Measurements from ENCODE around the gene TMBIM6.
"Not testable (repeated sequence)": the region's sequence is repeated elsewhere in the genome, so short reads cannot be mapped to it uniquely, and the experiment has no call there.

TMBIM6 gene

GRCh38 chr12:49777800-49778748 is 36.7 kb downstream of the TMBIM6 start:
- DNase-seq = peak; percentile 36

DNA sequence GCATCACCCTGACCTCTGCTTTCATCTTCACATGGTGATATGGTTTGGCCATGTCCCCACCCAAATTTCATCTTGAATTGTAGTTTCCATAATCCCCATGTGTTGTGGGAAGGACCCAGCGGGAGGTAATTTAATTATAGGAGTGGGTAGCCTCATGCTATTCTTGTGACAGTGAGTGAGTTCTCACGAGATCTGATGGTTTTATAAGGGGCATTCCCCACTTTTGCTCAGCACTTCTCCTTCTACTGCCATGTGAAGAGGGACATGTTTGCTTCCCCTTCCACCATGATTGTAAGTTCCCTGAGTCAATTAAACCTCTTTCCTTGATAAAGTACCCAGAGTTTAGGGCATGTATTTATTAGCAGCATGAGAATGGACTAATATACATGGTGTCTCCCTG is 38.2 kb downstream of the TMBIM6 start:
- DNase-seq = no peak

DNA sequence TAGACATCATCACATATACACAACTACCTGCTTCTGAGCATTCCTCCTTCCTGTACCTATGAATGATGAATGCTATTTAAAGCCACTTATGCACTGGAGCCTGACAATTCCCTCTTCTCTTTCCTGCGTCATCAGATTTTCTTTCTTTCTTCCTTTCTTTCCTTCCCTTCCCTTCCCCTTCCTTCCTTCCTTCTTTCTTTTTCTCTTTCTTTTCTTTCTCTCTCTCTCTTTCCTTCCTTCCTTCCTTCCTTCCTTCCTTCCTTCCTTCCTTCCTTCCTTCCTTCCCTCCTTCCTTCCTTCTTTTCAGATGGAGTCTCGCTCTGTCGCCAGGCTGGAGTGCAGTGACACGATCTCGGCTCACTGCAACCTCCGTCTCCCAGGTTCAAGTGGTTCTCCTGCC is 39.6 kb downstream of the TMBIM6 start:
- not testable (repeated sequence) for DNase-seq

- no peak for DNase-seq
Measured at GRCh38 chr12:49783917-49784676, 42.7 kb downstream of the TMBIM6 start.

GRCh38 chr12:49784756-49785409 is 43.5 kb downstream of the TMBIM6 start:
- no peak for DNase-seq

GRCh38 chr12:49787672-49788071 is 46.3 kb downstream of the TMBIM6 start:
- DNase-seq = no peak

GRCh38 chr12:49789992-49790391 is 48.6 kb downstream of the TMBIM6 start:
- no peak for DNase-seq

DNA sequence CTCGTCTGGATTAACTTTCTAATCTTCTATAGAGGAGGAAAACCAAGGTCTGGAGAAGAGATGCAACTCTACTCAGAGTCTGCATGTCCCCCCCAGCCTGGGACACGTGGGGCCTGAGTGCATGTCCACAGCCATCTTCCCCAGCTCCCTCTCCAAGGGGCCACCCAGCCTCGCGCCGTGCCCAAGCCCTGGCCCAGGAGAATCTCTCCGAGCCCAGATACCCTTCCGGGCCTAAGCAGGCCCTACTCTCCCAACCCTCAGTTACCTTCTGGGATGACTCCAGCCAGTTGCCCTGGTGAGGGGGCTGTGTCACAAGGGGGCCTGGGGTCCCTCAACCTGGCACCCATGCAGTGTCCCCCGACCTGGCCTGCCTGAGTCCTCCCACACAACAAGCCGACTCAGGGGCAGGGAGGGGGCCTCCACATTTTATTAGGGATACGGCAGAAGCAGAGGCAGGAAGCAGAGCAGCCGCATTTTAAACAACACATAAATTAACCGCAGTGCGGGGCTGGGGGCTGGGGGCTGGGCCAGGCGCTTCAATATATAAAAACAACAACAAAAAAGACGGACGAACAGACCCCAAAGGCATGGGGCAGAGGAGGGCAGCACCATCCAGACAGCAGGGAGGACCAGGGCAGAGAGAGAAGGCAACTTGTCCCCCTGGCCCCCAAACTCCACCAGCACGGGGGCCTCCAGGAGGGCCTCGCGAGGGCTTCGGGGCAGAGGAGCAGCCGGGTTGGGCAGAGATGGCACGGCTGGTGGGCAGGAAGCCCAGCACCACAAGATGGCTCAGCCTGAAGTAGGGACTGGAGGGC is 49.6 kb downstream of the TMBIM6 start:
- DNase-seq = no peak

DNA sequence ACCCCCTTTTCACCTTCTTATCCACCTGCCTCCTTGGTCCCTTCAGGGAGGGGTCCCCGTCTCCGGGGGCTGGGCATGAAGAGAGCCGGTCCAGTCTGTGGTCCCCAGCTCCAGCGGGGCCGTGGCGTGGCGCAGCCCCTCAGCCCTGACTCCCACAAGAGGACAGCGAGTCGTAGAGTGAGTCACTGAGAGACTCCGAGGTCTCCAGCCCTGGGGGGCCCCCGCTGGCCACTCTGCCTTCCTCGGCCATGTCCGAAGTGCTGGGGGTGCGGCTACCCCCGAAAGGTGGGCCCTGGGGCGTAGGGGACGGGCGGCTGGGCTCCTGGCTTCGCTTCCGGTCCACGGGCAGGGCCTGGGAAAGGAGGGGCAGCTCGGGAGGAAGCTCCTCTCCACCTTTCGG is 50.3 kb downstream of the TMBIM6 start:
- DNase-seq = no peak

DNA sequence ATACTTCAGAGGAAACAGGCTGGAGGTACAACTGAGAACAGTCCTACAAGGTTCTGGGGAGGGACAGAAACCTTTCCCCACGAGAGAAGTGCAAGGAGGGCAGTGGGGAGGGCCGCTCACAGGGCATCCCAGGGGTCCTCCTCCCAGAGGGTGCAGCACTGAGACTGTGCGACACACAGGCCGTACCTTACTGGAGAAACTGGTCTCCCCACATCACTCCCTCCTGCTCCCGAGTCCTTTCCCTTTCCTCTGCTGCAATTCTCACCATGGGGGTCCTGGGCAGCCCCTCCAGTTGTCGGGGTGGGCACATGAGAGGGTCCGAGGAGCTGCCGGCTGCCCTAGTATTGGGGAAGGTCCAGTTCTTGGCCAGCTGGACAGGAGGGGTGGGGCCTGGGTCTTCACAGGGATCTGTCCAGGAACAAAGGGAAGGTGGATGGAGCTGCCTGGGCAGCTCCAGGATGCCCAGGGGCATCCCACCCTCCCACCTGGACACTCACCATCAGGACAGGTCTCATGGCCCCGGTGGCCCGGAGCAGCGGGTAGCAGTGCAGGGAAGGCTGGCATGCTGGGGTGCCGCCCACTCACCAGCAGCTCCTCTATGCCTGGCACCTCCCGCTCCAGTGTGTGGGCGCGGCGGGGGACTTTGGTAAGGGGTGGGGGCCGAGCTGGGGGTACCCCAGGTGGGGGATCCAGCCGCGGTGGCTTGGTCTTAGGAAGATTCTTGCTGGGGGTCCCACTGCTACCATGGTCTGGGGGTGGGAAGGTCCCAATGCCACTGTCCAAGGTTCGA is 51.0 kb downstream of the TMBIM6 start:
- no peak for DNase-seq

DNA sequence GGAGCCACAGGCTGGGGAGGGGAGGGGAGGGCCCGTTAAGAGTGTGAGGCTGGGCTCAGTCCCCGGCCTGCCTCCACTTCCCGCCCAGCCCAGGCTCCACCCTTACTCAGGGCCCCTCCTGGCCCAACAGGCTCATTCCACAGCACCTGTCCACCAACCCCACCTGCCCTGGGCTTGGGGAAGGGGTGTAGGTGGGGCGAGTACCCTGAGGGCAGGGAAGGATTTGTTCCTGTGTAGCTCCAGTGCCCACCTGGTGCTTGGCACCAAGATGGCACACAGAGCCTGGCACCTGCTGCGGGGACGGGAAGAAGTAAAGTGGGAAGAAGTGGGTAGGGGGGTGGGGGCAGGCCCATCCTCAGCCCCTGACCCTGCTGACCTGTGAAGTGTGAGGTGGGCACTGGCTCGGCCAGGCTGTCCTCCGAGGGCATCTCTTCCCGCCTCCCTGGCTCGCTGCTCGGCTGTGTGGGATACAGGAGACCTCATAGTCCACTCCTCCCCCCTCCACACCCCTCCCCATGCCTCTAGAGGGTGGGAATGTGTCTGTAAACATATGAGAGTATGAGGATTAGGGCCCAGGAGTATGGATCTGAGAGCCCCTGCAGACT is 51.7 kb downstream of the TMBIM6 start:
- no peak for DNase-seq

DNA sequence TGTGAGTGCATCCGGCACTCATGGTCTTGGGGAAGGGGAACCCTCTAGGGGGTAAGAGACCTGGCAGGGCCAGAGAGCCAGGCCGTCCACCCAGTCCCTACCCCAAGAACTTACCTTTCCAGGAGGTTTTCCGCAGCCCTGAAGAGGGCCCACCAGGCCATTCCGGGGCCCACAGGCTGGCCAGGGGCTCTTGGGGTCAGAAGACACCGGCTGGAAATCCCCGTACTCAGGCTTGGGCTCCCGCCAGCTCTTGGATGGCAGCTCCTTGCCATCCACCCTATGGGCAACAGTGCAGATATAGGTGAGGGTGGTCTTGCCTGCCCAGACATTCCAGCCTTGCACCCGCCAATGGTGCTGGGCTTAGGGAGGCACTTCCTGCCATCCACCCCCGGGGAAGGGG is 52.3 kb downstream of the TMBIM6 start:
- DNase-seq = no peak

- DNase-seq = no peak
Measured at GRCh38 chr12:49794021-49794420, 52.7 kb downstream of the TMBIM6 start.

DNA sequence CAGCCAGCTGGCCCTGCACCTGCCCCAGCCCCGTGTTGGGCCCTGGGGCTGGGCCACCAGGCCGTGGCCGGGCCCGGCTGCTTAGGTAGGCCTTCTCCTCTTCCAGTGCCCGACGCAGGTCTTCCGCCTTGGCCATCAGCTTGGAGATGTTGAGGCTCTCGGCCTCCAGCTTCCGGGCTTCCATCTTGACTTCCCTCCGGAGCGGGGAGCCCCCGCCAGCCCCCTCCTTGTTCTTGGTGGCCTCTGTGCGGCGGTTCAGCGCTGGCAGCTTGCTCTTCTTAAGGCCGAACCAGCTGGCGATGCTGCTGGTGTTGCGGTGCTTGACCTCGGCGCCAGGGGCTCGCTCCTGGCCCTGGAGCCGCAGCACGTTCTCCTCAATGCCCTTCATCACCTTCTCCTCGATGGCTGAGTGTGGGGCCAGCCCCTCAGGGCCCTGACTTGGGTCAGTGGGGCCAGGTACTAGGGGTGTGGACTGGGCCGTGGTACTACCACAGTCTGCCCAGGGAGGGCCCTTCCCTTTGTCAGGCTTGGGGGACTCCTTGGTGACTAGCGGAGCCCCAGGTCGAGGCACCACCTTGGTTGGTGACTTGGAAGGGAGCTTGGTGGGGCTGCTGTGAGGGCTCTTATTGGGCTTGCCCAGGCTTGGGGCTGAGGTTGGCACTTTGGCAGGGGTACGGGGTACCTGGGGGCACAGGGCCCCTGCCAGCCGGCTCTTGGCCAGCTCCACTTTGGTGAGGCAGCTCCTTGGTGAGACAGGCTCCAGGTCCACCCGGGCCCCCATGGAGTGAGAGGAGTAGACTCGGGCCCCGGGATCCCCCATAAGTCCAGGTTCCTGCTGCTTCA is 53.7 kb downstream of the TMBIM6 start:
- DNase-seq = no peak

DNA sequence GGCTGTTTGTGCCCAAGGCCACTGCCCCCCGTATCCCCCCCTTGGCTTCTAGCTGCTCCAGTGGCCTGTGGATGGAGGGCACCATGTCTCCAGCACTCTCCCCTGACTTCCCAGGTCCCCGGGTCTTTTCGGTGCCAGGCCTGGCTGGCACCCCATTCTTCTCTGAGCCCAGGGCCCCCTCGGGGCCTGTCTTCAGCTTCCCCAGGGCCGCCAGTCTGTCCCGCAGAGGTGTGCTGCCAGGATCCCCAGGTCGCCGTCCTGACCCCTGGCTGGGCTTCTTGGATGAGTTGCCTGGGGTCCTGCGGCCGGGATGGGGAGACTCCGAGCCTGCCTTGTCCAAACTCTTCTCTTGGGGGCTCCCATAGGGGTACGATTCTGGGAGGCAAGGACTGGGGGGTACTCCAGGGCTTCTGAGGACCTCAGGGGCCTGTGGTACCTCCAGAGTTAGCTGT is 54.3 kb downstream of the TMBIM6 start:
- DNase-seq = no peak

- no peak for DNase-seq
Measured at GRCh38 chr12:49796155-49796554, 54.8 kb downstream of the TMBIM6 start.

DNA sequence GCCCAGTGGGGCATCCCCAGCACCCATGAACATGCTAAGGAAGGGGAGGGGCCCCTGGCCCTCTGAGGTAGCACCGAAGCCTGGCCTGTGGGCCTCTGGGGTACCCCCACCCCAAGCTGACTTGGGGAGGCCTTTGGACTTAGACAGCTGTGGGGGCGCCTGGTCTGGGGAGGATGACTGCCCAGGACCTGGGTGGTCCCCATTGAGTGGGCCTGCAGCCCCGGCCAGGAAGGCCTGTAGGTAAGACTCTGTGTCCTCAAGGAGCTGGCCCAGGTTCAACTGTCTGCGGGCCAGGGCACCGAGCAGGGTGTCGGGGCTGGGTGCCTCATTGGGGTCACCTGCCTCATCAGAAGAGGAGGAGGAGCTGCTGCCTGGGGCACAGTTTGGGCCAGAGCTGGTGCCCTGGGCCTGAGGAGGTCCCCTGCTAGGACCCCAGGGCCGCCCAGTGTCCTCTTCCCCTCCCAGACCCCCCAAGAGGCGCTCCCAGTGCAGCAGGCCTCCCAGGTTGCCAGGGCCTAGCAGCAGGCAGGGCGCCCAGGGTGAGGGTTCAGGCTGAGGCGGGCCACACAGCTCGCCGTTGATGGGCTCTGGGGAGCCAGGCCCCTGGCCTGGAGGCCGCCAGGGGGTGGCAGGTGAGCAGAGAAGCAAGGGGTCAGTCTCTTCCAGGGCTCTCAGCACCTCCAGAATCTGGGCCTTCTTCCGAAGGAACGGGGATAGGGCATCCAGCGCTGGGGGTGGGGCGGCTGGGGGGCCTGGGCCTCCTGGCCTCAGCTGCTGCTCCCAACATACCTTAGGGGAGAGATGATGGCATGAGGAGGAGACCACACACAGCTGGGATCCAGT is 55.5 kb downstream of the TMBIM6 start:
- no peak for DNase-seq

DNA sequence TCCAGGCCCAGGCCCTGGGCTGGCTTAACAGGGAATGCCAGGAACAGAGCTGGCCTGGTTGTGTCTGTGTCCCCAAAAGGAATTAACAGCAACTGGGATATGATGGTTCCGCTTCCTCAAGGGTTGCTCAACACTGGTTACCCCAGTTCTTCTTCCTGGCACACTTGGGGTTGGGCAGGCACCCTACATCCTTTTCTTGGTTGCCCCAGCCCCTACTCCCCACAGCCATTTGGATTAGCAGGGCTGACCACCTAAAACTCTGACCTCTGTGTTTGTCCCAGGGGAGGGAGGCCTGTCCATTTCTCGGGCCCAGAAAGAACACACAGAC is 56.1 kb downstream of the TMBIM6 start:
- no peak for DNase-seq

DNA sequence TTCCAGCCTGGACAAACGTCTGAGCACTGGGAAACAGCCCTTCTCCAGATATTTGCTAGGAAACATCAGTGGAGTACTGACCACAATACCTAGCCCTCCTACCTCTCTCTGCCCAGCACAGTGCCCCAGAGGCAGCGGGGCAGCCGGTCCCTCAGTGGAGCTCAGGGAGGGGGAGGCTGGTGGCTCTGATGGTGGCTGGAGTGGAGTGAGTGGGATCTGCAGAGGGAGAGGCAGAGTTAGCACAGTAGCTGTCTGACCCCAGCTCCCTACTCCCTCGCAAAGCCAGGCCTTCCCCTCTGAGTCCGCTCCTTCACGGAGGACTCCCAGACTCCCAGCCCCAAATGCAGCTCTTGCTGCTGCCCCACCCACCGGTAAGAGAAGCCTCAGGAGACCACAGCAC is 56.9 kb downstream of the TMBIM6 start:
- DNase-seq = no peak

- DNase-seq = no peak
Measured at GRCh38 chr12:49798934-49799333, 57.6 kb downstream of the TMBIM6 start.

Measured in NK-92 treated with Interleukin-12 subunit alpha and Interleukin-12 subunit beta, amount 100 ng/mL, for 24 hours (cell line).